ENCODE results near the gene ADGRG3. TPM values are rescaled to one million over a fixed set of nuclear protein-coding genes. Genes with fewer than 3 reads are reported as not detected.

Gene ADGRG3
- total and polyA plus RNA-seq, 9 of the 15 experiments (the other 6 are each of a cell fraction or from before 2014, with no cell fraction given): 0.09 to 0.52 (median 0.14) TPM; not detected in 3

- peak; percentile 16; the same call in 1 of the 2 replicates for TF ChIP-seq ARID3A (IDR thresholded peaks at IDR 0.05; ENCODE audit: borderline replicate concordance, low read depth, low read length)
- TF ChIP-seq CEBPB (tag; IDR thresholded peaks at IDR 0.05): peak; percentile 99
- no peak for TF ChIP-seq RBM14 (IDR thresholded peaks at IDR 0.05; ENCODE audit: borderline replicate concordance, insufficient read depth, low read depth, low read length)
- TF ChIP-seq, protein P1, sequence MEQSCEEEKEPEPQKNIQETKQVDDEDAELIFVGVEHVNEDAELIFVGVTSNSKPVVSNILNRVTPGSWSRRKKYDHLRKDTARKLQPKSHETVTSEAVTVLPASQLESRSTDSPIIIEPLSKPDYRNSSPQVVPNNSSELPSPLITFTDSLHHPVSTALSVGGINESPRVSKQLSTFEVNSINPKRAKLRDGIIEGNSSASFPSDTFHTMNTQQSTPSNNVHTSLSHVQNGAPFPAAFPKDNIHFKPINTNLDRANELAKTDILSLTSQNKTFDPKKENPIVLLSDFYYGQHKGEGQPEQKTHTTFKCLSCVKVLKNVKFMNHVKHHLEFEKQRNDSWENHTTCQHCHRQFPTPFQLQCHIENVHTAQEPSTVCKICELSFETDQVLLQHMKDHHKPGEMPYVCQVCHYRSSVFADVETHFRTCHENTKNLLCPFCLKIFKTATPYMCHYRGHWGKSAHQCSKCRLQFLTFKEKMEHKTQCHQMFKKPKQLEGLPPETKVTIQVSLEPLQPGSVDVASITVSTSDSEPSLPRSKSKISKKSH (CRISPR knock-in tag; IDR thresholded peaks at IDR 0.05): no peak
- TF ChIP-seq ZNF699 (CRISPR knock-in tag; IDR thresholded peaks at IDR 0.05; ENCODE audit: insufficient replicate concordance): no peak
- TF ChIP-seq ZNF592 (IDR thresholded peaks at IDR 0.05): no peak
- no peak; the same call in 1 of the 2 replicates for TF ChIP-seq ELF2 (CRISPR knock-in tag; IDR thresholded peaks at IDR 0.05)
- TF ChIP-seq RBM15 (IDR thresholded peaks at IDR 0.05; ENCODE audit: insufficient read depth, low read length): no peak
- TF ChIP-seq DNMT1 (IDR thresholded peaks at IDR 0.05): no peak
- peak; percentile 100 for TF ChIP-seq TEAD4 (IDR thresholded peaks at IDR 0.05; ENCODE audit: low read length)
- no peak for TF ChIP-seq TEAD4 (CRISPR knock-in tag; IDR thresholded peaks at IDR 0.05; ENCODE audit: borderline replicate concordance)
- peak in 1 of 2 experiments; percentile 29; a peak in 1 of 4 replicates for TF ChIP-seq CSDE1 (IDR thresholded peaks at IDR 0.05)
- TF ChIP-seq TOE1 (IDR thresholded peaks at IDR 0.05; ENCODE audit: borderline replicate concordance): peak; percentile 74
- no peak for TF ChIP-seq TOE1 (CRISPR knock-in tag; IDR thresholded peaks at IDR 0.05; ENCODE audit: borderline replicate concordance, low read depth)
- TF ChIP-seq, protein P2, sequence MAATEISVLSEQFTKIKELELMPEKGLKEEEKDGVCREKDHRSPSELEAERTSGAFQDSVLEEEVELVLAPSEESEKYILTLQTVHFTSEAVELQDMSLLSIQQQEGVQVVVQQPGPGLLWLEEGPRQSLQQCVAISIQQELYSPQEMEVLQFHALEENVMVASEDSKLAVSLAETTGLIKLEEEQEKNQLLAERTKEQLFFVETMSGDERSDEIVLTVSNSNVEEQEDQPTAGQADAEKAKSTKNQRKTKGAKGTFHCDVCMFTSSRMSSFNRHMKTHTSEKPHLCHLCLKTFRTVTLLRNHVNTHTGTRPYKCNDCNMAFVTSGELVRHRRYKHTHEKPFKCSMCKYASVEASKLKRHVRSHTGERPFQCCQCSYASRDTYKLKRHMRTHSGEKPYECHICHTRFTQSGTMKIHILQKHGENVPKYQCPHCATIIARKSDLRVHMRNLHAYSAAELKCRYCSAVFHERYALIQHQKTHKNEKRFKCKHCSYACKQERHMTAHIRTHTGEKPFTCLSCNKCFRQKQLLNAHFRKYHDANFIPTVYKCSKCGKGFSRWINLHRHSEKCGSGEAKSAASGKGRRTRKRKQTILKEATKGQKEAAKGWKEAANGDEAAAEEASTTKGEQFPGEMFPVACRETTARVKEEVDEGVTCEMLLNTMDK (IDR thresholded peaks at IDR 0.05; ENCODE audit: borderline replicate concordance, insufficient read depth, low read depth, low read length, poor library complexity, severe bottlenecking): no peak
- peak; percentile 75 for TF ChIP-seq SMAD1 (IDR thresholded peaks at IDR 0.05; ENCODE audit: low read depth, low read length, partially characterized antibody)
Measured at GRCh38 chr16:57689762-57690558, 21.9 kb downstream of the ADGRG3 start (continued).
